Measurements from ENCODE around the gene WT1.

WT1 gene

GRCh38 chr11:32433914-32434355, 1.4 kb downstream of the WT1 start:
- no peak overlapping the region for H3K27ac ChIP-seq
- TF ChIP-seq CTCF (conservative IDR thresholded peaks at IDR 0.05) = no peak

- H3K27ac ChIP-seq = no peak overlapping the region
- no peak for TF ChIP-seq CTCF (conservative IDR thresholded peaks at IDR 0.05)
Observed at GRCh38 chr11:32433101-32433913, 2.0 kb downstream of the WT1 start.

GRCh38 chr11:32432565-32432964, 2.8 kb downstream of the WT1 start:
- TF ChIP-seq CTCF (conservative IDR thresholded peaks at IDR 0.05) = no peak
- no peak overlapping the region for H3K27ac ChIP-seq

GRCh38 chr11:32430568-32431381, 4.6 kb downstream of the WT1 start:
- no peak for TF ChIP-seq CTCF (conservative IDR thresholded peaks at IDR 0.05)
- no peak overlapping the region for H3K27ac ChIP-seq

DNA sequence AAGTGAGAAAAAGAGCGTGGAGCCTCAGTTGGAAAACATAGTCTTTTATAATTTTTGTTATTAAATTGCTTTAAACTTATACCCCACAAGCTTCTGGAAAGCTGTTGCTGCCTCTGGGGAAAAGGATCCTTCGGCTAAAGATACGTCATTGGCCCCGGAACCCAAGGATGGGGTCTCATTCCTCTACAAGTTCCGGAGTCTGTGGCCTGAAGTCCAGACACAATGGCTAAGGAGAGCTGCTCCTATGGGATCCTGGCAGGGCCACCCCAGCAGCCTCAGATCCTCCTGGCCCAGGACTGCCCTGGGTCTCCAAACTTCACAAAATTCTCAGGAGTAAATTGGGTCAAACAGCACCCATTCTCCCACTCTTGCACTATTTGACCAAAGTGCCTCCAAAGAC, 5.9 kb downstream of the WT1 start:
- H3K27ac ChIP-seq = no peak overlapping the region
- TF ChIP-seq CTCF (conservative IDR thresholded peaks at IDR 0.05) = no peak

DNA sequence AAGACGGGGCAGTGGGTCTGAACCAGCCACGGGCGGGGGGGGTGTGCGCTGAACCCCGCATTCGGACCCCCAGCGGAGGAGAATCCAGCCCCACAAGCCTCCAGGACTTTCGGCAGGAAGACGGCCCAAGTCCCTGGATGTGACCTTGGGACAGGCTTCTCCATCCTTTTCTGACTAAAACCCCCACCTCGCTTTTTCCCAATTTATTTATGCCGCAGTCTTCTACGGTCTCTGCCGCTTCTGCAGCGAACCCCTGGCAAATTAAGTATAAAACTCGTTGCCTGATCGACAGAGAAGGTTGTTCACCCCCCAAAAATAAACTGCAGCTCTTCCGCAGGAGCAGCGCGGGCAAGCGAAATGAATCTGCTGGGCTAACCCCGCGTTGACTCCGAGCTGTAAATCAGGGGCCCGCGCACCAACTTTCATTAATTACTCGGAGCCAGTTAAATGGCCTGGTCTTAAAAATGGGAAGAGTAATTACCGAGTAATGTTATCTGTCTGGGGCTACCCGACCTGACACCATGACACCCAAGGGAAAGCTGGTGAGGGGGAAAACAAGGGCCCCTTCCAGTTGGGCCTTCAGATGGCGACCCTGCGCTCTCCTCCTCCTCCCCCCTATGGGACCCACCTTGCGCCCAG, 6.6 kb downstream of the WT1 start:
- no peak for TF ChIP-seq CTCF (conservative IDR thresholded peaks at IDR 0.05)
- no peak overlapping the region for H3K27ac ChIP-seq
